AG10803 (cell line): ENCODE measurements around the gene SNCB.
"Not testable (repeated sequence)": the region's sequence is repeated elsewhere in the genome, so short reads cannot be mapped to it uniquely, and the experiment has no call there.

Experiments
- DNase-seq: peaks from one replicate; pipeline ENCODE4 v3.0.0; 2010; ENCODE audit warnings: low read depth
- H3K4me3 ChIP-seq: 2 replicates; pipeline ENCODE4 v1.5.1; 2011; ENCODE audit warnings: mild to moderate bottlenecking, low read length, control low read depth
- CTCF ChIP-seq: conservative IDR thresholded peaks from 2 replicates; pipeline ENCODE4 v1.5.1; 2011; ENCODE audit warnings: mild to moderate bottlenecking, low read length, control low read depth, inconsistent platforms

Gene SNCB

GRCh38 chr5:176592573-176592972 is 37.8 kb downstream of the SNCB start:
- DNase-seq: no peak
- H3K4me3 ChIP-seq: no peak overlapping the region
- TF ChIP-seq CTCF: no peak

DNA sequence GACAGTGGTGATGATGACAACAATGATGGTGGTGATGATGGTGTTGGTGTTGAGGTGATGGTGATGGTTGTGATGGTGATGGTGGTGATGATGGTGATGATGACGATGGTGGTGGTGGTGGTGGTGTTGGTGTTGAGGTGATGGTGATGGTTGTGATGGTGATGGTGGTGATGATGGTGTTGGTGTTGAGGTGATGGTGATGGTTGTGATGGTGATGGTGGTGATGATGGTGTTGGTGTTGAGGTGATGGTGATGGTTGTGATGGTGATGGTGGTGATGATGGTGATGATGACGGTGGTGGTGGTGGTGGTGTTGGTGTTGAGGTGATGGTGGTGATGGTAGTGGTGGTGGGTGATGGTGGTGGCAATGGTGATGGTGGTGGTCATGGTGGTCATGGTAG is 38.7 kb downstream of the SNCB start:
- not testable (repeated sequence) for DNase-seq, H3K4me3 ChIP-seq

DNA sequence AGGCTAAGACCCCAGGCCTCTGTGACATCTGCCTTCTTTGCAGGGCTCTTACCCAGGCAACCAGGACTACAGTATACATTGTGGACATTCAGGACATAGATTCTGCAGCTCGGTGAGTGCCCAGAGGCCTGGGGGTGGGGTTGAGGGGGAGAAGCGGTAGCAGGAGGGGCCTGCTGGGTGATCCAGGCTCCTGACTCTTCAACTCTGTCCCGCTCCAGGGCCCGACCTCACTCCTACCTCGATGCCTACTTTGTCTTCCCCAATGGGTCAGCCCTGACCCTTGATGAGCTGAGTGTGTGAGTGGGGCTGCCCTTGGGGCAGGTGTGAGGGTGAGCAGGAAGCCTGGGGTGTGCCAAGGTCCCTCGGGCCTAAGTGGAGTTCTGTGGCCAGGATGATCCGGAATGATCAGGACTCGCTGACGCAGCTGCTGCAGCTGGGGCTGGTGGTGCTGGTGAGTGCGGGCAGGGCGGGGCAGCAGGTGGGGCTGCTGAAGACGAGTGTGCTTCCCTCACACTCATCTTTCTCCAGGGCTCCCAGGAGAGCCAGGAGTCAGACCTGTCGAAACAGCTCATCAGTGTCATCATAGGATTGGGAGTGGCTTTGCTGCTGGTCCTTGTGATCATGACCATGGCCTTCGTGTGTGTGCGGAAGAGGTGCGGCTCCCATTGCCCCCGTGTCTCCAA is 40.2 kb downstream of the SNCB start:
- no peak for TF ChIP-seq CTCF
- H3K4me3 ChIP-seq: no peak overlapping the region
- DNase-seq: no peak

GRCh38 chr5:176589039-176589769 is 41.1 kb downstream of the SNCB start:
- TF ChIP-seq CTCF: no peak
- DNase-seq: no peak
- H3K4me3 ChIP-seq: no peak overlapping the region

DNA sequence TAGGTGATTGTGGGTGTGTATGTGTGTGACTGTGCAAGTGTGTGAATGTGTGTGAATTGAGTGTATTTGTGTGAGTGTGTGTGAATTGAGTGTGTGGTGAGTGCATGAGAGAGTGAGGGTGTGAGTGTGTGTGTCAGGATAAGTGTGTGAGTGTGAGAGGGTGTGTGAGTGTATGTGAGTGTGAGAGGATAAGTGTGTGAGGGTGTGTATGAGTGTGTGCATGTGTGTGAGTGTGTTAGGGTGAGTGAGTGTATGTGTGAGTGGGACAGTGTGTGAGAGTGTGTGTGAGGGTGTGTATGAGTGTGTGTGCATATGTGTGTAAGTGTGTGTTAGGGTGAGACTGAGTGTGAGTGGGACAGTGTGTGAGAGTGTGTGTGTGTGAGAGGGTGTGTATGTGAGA is 42.0 kb downstream of the SNCB start:
- no peak for TF ChIP-seq CTCF
- no peak overlapping the region for H3K4me3 ChIP-seq
- DNase-seq: no peak

GRCh38 chr5:176587398-176587797 is 42.9 kb downstream of the SNCB start:
- no peak overlapping the region for H3K4me3 ChIP-seq
- TF ChIP-seq CTCF: no peak
- DNase-seq: no peak

DNA sequence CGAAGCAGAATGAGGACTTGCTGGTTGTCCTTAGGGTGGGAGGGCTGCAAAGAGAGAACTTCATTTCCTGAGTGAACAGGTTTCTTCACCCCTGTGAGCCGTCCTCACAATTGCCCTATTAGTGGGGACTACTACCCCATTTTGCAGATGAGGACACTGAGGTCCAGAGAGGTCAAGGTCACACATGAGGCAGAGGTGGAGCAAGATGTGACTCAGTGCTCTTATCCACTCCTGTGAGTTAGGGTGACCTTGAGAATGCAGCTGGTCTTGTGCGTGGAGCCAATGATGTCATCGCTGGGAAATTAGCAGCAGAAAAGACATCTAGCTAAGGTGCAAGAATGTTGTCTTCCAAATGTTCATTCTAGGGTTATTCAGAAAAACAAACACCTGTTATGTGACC is 47.3 kb downstream of the SNCB start:
- H3K4me3 ChIP-seq: no peak overlapping the region
- DNase-seq: no peak
- TF ChIP-seq CTCF: no peak
